GM18511 (cell line): ENCODE measurements around the gene EFL1.

Source experiments
- ATAC-seq: cut with Tn5 transposase; IDR thresholded peaks from one replicate; pipeline ENCODE4 v1.9.1; 2021; ENCODE audit warnings: mild to moderate bottlenecking, moderate library complexity; ENCODE audit not compliant: unreplicated experiment

The EFL1 gene

DNA sequence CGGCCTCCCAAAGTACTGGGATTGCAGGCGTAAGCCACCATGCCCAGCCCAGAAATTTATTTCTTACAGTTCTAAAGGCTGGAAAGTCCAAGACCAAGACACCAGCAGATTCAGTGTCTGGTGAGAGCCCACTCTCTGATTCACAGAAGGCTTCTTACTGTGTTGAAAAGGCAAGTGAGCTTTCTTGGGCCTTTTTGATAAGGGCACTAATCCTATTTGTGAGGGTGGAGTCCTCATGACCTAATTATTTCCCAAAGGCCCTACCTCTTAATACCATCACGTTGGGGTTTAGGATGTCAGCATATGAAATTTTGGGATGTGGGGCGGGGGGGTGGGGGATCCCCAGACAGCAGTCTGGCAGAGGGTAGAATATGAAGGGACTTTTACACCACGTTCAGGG, 169.2 kb downstream of the EFL1 start:
- no peak for ATAC-seq

DNA sequence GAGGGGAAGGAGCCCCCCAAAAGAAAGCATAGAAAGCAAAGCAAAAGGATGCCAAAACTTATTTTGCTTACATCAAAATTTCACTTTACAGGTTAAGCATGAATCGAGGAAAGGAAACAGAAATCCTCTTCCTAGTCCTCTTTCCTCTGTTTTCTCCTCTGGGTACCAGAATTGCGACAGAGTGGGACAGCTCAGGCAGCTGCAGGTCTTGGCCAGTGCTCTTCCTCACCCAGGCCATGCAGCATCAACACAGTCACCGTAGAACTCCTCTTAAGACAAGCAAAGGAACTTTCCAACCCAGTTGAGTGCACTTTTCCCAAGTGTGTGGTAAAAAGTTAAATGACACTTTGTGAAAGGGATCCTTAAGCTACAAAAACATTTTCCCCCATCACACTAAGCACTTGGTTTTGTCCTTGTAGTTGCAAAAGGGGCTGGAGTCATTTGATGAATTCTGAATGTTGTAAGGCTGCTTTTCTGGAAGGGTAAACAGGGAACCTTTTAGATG, 170.8 kb downstream of the EFL1 start:
- no peak for ATAC-seq

GRCh38 chr15:82086243-82086995, 176.1 kb downstream of the EFL1 start:
- ATAC-seq: no peak

GRCh38 chr15:82081914-82082762, 180.4 kb downstream of the EFL1 start:
- no peak for ATAC-seq

GRCh38 chr15:82080774-82081173, 181.8 kb downstream of the EFL1 start:
- no peak for ATAC-seq
